Bronchial epithelial cell (primary cell): Measurements from ENCODE around the gene HMGXB3. TPM values are rescaled to one million over a fixed set of nuclear protein-coding genes. Genes with fewer than 3 reads are reported as not detected.

ENCODE experiments used
- DNase-seq: peaks from one replicate; pipeline ENCODE4 v3.0.0-alpha.2; 2010; ENCODE audit warnings: low read depth
- FAIRE-seq: peaks from 2 replicates; lab custom pipeline; 2011; peaks lifted over from hg19 to GRCh38; lab: Jason Lieb, UNC
- H3K27me3 ChIP-seq: 2 replicates; pipeline ENCODE4 v1.5.1; 2011; ENCODE audit warnings: low read length; ENCODE audit not compliant: control insufficient read depth, insufficient read depth
- H3K36me3 ChIP-seq: 2 replicates; pipeline ENCODE4 v1.5.1; 2011; ENCODE audit warnings: low read length; ENCODE audit not compliant: control insufficient read depth, insufficient read depth
- H3K4me3 ChIP-seq: 2 replicates; pipeline ENCODE4 v1.5.1; 2011; ENCODE audit warnings: mild to moderate bottlenecking, low read depth, low read length, control low read depth
- CTCF ChIP-seq: IDR thresholded peaks from 2 replicates; pipeline ENCODE4 v1.5.1; 2011; ENCODE audit warnings: mild to moderate bottlenecking, moderate library complexity, low read length, control low read depth, inconsistent platforms; ENCODE audit not compliant: insufficient read depth, severe bottlenecking
- total RNA-seq: library from RNA; depleted of rRNA; stranded (reverse); fragments of >200 nt; gene quantifications from 2 replicates; pipeline ENCODE4 v1.2.1, GENCODE V29; 2014

The HMGXB3 gene
- total RNA-seq, 1 donor from 2014 or later = 22.9 TPM

GRCh38 chr5:150077996-150078801 is 77.7 kb downstream of the HMGXB3 start:
- peaks cover 1% of the 10 kb centered on the region for H3K27me3 ChIP-seq
- H3K4me3 ChIP-seq = no peak overlapping the region
- no peak for TF ChIP-seq CTCF
- DNase-seq (no peak), FAIRE-seq (no peak)
- H3K36me3 ChIP-seq = no peaks in the 10 kb centered on the region

- TF ChIP-seq CTCF = no peak
- FAIRE-seq = no peak
- no peak for DNase-seq
- H3K36me3 ChIP-seq = no peaks in the 10 kb centered on the region
- peaks cover 3% of the 10 kb centered on the region for H3K27me3 ChIP-seq
- H3K4me3 ChIP-seq = no peak overlapping the region
These were observed 78.5 kb downstream of the HMGXB3 start for GRCh38 chr5:150078802-150079689.

DNA sequence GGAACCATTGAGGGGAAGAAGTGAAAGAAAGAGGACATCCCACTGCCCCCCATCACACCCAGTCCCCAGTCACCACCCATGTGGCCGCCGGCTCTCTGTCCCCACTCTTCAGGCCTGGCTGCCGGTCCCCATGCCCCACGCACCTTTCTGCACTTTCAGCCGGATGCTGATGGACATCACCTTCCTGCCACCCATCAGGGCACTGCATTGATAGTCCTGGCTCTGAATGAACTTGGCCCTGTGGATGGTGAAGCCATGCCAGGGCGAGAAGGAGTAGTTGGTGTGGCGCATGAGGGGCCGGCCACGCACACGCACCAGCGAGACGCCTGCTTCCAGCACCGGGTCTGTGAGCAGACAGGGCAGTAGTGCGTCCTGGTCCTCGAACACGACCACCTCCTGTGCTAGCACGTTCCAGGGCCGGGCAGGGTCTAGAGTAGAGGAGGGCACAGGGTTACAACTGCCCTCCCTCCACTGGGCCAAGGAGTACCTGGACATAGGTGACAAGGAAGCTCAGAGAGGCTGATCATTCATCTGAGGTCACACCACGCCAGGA is 79.4 kb downstream of the HMGXB3 start:
- Histone ChIP-seq H3K27me3 (peaks cover 3% of the 10 kb centered on the region), H3K4me3 (no peak overlapping the region), H3K36me3 (no peaks in the 10 kb centered on the region)
- DNase-seq (no peak), FAIRE-seq (no peak)
- TF ChIP-seq CTCF = no peak

- Histone ChIP-seq H3K4me3 (no peak overlapping the region), H3K36me3 (no peaks in the 10 kb centered on the region), H3K27me3 (peaks cover 4% of the 10 kb centered on the region)
- DNase-seq = no peak
- peak; percentile 28 for FAIRE-seq
- no peak for TF ChIP-seq CTCF
These were observed 80.3 kb downstream of the HMGXB3 start for GRCh38 chr5:150080696-150081435.

DNA sequence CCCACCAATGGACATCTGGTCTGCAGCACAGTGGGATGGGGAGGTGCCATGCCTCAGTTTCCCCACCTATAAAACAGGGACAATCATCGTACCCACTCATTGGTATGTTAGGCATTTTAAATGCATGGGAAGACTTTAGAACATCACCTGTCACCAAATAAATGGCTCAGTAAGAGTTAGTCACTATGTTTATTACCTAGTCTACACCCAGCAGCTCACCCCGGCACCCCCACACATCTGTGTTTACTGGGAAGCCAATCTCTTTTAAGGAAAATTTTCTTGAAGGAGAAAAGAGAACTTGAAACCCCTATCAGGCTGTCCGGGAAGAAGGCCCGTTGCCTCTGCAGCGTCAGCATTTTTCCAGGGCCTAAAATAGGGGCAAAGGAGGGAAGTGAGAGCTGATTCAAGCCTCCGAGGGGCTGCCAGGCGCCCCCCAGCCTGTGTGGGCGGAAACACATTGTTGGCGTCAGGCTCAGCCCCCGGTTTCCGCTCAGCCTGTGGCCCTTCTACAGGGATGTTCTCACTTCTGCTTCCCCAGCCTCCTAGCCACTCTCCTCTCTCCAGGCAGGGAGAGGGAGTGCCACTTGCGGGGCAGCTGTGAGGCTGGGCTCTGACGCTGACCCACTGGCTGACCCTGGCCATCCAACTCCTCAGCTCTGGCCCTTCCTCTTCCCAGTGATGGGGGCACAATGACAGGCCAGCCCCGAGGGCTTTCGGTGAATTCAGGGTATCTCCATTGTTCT is 81.2 kb downstream of the HMGXB3 start:
- Histone ChIP-seq H3K36me3 (no peaks in the 10 kb centered on the region), H3K27me3 (peaks cover 9% of the 10 kb centered on the region), H3K4me3 (no peak overlapping the region)
- FAIRE-seq = no peak
- TF ChIP-seq CTCF = no peak
- DNase-seq = no peak
